HUDEP-2 (cell line): ENCODE results near the gene MAB21L3.

Source experiments
- DNase-seq, 76 experiments: peaks; one replicate each; lab custom pipeline; 2025; ENCODE audit not compliant: unreplicated experiment in 76 of 76; lab: John Stamatoyannopoulos, UW

The MAB21L3 gene

DNA sequence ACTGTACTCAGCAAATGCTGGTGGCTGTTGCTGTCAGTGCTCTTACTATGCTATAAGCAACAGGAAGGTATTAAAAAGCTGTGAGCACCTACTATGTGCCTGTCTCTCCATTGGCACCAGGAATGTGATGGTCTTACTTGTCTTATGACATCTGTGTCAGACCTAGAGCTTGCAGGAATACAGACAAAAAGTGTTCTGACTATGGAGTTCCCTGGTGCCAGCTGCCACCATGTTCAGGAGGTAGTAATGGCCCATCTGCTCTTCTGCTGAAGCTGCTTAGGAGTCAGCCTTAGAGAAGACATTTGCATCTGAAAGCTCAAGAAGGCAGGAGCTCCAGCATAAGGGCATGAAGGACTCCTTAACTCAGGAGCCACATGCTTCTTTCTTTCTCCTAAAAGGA lies 52.3 kb downstream of the MAB21L3 start:
- no peak for DNase-seq

DNA sequence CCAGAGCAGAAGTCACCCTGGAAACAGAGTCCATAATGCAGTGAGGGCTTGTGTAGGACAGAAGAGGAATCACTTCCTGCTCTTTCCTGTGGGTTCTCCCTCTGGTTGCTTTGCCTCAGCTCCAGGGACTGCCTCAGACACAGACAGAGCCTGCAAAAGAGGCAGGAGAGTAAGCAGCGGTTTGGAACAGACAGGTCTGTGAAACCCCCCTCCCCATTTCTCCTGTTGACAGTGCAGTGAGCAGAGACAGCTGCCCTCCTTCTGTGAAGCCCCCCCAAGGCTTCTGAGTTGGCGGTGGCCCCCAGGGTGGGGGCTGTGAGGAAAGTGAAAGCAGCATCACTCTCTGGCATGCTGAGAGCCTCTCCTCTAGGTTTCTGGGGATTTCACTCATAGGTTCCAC lies 53.0 kb downstream of the MAB21L3 start:
- no peak for DNase-seq

DNA sequence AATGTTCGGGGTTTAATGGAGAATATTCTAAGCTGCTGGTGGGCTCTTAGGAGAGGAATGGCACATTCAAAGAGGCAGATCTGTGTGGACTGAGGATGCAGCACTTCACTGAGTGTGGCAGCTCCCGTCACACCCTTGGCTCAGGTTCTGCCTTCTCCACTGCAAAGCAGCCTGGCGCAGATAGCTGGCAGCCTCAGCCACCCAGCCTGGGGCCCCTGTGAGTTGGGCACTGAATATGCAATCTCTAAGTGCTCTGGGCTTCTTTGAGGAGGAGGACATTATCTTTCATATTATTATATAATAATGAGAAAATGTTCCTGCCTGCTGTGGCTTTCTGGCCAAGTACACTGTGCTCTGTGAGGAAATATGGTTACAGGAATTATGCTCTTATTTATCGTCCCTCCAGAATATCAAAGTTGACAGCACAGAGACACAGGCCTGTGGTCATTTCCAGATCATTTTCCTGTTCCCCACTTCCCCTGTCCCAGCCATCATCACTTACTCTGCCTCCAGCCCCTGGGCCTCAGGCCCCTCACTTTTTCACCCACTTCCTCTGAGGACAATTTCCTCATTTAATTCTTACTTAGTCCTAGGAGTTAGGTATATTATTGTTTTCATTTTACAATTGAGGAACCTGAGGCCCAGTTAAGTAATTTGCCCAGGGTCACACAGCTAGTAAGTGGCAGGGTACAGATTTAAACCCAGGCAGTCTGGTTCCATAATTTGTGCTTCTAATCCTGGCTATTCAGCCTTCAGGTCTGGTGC lies 53.6 kb downstream of the MAB21L3 start:
- DNase-seq = no peak

DNA sequence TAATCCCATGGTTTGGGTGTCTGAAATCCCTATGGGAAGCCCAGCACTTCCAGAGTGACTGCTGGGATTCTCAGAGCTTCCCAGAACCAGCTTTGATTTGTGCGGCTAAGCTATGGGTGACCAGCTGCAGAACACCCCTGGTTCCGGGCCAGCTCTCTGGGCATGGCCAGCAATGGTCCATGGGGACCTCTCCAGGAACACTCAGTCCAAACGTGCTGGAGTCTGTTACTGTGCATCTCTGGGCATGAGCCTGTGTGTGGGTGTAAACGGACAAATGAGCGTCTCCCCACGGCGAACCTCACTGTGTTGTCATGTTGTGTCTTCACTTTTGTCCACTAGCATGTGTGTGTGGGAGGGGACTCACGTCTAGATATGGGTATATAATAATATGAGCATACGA lies 54.4 kb downstream of the MAB21L3 start:
- DNase-seq = no peak

DNA sequence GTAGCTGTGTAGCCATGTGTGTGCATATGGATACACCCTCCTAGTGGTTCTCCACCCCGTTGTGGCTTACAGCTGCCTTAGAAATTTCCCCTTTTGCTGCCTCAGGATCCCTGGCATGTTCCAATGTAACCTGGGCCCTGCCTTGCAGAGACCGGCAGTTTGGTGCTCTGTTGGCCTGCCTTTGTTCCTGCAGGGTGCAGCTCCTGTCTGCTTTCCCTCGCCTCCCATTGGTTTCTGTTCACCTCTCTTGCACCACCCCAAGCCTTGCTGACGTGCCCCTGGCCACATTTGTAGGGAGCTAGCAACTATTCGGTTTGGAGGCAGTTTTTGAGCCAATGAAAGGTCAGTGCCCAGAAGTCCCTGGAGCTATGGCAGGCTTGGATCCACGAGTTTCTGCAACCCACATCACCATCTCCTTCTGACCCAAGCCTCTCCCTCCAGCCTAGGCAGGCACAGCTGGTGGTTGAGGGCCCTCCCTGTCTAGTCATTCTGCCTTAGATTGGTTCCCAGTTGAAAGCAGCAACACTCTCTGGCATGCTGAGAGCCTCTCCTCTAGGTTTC lies 54.9 kb downstream of the MAB21L3 start:
- no peak for DNase-seq

DNA sequence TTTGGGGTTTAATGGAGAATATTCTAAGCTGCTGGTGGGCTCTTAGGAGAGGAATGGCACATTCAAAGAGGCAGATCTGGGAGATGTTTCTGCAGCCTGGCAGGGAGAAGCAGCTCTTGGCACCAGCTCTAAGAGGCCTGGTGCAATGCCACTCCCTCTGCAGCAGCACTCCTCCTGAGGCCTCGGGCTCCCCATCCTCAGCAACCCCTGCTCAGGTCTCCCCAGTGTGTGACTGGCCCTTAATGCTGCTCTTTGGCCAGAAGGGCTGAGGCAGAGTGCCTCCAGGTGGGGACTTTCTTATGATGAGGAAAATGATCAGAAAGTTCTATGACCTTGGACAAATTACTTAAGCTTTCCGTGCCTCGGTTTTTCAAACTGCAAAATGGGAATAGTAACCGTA lies 55.5 kb downstream of the MAB21L3 start:
- no peak for DNase-seq

DNA sequence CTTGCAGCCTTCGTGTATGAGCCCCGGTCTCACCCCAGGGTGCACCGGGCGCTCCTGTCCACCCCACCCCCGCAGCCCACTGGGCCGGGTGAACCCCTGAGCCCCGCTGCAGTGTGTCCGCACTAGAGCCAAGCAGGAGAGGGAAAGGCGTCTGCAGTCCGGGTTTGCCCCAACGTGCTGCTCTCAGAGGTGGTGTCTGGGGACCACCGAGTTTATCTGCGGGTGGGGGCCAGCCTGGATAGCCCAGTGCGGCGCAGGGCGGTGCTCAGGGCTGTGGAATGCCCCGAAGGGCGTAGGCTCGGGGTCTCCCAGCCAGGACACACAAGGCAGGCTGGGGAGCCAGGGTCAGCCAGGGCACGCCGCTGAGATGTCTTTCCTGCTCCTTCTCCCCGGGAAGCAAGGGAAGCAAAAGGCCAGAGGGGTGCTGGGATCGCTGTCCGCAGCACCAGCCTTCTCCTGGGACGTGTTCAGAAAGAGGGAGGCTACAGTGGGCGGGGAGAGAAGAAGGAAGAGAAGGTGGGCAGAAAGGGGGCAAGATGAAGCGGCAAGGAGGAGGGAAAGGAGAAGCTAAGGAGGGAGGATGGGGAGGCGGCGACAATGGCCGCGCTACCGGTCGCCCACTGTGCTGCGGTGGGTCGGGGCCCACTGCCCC lies 56.6 kb downstream of the MAB21L3 start:
- DNase-seq = no peak

DNA sequence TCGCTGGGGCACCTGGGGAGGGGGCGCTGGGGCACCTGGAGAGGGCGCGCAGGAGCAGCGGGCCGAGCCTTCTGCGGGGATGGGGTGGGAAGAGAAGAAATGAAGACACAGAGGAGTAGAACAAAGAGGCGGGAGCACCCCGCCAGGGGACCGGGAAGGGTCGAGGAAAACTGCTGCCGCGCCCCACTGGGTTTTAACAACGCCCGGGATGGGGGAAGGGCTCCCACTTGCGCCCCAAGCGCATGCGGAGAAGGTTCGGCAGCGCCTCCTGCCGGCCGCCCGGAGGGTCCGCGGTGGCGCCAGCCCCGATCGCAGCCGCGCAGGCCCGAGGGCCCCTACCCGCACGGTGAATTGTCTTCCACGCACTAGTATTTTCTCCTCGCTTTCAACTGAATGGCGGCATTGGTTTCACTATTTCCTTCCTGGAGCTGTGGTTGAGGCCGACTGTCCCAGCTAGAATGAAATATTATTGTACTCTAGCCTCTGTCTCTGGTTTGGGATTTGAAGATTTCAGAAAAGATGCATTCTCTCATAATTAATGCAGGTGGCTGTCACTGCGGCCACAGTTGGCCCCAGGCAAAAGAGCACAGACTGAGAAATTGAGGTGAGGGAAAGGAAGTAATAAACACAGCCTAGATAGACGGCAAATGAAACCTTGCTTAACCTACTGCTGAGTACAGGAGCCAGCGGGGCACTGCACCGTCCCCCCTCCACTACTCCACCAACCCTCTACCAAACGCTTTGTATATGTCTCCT lies 57.3 kb downstream of the MAB21L3 start:
- peak in 52 of 76 experiments; percentile 1 to 72 (median 42) for DNase-seq

DNA sequence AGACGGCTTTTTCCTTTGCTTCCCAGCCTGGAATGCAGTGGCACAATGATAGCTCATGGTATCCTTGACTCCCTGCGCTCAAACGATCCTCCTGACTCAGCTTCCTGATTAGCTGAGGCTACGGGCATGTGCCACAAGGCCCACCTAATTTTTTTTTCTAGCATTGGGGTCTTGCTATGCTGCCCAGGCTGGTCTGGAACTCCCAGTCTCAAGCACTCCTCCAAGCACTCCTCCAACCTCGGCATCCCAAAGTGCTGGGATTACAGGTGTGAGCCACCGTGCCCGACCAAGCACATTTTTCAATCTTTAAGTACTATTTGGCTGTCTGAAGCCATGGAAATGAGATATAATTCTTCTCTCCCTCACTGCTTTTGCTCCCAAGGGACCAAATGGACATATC lies 58.7 kb downstream of the MAB21L3 start:
- DNase-seq = no peak

DNA sequence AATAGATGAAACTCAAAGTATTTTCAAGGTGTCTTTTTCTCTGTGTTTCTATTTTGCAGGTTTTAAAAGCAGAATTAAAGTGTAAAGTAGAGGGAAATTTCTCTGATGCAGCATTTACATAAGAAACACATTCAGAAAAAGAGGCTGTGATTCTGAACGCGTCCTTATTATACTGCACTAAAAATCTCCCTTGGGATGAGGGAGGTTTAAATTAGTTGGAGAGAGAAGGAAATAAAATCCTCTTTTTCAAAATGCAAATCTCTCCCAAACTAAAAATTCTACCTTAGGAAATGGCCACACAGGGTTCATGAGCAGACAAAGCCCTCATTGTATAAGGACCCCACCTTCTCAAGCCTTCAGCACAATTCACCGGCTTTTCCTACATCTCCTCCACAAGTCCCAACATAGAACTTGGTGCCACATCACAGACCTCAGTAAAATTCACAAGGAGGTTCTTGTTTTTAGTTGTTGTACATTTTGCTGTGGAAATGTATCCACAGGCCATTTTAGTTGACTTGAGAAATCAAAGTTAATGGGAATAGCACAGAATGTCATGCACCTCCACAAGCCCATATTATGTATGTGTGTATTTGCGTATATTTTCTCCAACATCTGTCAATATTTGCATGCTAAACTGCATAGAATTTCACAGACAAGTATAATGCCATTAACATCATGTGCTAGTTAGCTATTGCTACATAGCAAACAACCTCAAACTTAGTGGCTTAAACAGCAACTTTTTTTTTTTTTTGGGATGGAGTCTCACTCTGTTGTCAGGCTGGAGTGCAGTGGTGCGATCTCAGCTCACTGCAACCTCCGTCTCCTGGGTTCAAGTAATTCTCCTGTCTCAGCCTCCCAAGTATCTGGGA lies 59.8 kb downstream of the MAB21L3 start:
- no peak for DNase-seq

DNA sequence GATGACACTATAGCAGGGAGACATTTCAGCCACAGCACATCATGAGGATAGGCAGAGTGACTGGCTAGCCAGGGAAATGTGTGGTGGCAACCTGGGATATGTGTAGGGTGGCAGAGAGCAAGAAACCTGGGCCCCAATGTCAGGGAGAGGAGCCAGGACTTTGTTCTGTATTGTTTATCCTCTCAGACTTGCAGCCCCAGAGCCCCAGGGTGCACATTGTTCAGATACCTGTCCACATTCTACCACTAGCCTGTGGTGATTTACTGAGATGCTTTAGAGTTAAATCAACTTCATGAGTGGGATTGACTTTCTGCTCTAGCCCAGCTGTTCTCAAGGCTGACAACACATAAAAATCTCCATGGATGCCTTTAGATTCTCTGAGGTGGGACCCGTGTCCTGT lies 61.5 kb downstream of the MAB21L3 start:
- no peak for DNase-seq

DNA sequence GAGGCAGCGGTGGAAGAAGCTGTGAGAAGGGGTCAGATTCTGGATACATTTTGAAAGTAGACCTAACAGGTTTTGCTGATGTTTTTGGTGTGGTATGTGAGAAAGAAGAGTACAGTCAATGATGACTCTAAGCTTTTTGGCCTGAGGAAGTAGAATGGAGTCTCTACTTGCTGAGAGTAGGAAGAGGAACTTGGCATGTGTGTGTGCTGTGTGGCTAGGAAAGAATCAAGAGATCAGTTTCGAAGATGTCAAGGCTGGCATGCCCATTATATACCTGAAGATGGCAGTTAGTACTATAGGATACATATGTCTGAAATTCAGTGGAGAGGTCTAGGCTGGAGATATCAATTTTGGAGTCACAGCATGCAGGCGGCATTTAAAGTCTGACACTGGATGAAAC lies 64.4 kb downstream of the MAB21L3 start:
- no peak for DNase-seq

DNA sequence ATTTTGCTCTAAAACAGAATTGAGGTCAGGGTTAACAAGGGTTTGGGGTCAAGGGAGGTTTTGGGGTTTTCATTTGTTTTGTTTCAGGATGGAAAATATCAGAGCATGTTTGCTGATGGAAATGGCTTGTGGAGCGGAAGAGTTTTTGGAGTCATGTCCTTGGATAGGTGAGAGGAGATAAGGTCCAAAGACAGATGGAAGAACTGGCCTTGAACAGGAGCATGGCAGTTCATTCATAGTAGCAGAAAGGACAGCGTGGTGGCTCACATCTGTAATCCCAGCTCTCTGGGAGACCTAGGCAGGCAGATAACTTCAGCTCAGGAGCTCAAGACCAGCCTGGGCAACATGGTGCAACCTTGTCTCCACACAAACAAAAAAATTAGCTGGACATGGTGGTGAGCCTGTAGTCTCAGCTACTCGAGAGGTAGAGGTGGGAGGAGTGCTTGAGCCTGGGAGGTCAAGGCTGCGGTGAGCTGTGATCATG lies 65.1 kb downstream of the MAB21L3 start:
- DNase-seq = no peak

DNA sequence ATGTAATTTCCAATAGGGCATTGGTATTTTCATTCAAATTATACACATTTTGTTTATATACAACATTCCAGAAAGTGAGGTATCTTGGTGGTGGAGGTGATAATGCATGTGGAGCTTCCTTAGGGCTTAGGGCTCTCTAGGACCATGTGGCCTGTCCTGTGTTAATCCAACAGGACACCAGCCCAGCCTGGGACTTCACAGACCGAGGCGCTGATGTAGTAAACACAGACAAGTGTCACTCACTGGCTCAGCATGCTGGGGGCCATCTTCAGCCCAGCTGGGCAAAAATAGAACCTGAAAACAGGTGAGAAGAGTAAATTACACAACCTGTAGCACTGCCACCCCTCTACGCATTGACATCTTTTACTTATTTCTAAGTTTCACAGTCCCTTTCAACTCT lies 66.7 kb downstream of the MAB21L3 start:
- no peak for DNase-seq

DNA sequence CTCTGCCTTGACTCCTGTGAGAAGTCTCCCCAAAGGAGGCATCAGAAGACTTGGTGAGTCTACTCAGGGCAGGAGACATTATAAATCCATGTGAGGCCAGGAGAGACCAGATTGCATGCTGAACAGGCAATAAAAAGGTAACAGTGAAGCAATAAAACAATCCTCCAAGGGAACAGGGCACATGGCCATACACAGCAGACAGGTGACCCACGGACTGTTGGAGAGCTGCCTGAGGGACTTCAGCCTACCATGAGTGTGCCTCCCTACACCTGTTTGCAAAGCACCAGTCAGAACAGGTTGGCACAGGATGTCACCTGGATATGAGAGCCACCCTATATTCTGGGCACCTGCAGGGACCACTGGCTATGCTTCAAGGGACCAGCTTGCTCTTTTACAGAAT lies 67.6 kb downstream of the MAB21L3 start:
- no peak for DNase-seq

DNA sequence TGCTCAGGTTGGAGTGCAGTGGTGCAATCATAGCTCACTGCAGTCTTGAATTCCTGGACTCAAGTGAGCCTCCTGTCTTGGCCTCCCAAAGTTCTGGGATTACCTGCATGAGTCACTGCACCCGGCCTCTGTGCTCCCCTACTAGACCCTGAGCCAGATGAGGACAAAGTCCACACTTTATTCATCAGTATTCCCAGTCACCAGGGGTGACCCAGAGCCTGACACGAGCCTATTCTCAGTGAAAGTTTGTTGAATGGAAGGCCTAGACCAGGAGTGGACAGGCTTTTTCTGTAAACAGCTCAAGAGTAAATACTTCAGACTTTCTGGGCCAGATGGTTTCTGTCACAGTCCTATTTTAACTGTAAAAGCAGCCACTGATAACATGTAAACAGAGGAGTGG lies 68.2 kb downstream of the MAB21L3 start:
- no peak for DNase-seq

DNA sequence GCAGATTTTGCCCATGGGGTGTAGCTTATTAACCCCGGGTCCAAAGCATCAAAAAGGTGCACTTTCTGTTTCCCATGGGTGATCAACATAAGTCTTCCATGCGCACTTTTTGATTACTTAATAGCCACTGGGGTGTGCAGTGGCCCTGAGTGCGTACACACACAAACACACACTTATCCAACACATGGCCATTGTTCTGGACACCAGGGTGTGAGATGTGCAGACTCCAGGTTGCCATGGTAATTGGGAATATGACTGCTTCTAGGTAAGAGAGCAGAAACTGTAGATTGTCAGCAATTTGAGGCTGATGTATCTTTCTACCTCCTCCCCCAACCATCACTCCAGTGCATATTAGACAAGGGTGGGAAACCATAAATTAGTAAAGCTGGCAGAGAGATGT lies 68.8 kb downstream of the MAB21L3 start:
- DNase-seq = no peak

DNA sequence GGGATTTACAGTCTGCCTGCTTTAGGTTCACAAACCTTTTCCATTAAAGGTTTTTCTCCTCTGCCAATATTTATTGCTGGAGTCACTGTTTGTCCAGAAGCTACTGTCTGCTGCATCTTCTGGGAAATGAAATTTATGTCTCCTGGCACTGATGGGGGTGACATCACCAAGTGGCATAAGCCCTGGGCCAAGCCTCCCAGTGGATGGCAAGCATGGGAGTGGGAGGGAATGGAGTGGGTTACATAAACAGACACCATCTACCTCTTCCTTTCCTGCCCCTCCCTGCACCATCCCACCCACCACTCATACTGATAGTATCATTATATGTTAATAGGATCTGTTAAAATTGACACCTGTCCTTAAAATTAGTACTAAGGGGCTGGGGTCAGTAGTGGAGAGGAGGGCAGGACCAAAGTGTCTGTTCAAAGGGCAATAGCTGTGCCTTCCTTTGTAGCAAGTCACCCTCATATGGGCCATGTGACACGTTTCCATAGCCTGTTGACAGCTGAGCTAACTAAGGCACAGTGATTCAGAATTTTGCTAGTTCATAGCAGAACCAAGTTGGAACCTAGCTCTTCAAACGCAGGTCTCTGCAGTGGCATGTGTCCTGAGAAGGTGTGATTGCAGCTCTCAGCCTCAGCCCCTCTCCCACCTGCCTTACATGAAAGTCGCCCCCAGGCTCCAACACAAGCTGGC lies 71.0 kb downstream of the MAB21L3 start:
- no peak for DNase-seq
